Measurements from ENCODE around the gene BCOR.

DNA sequence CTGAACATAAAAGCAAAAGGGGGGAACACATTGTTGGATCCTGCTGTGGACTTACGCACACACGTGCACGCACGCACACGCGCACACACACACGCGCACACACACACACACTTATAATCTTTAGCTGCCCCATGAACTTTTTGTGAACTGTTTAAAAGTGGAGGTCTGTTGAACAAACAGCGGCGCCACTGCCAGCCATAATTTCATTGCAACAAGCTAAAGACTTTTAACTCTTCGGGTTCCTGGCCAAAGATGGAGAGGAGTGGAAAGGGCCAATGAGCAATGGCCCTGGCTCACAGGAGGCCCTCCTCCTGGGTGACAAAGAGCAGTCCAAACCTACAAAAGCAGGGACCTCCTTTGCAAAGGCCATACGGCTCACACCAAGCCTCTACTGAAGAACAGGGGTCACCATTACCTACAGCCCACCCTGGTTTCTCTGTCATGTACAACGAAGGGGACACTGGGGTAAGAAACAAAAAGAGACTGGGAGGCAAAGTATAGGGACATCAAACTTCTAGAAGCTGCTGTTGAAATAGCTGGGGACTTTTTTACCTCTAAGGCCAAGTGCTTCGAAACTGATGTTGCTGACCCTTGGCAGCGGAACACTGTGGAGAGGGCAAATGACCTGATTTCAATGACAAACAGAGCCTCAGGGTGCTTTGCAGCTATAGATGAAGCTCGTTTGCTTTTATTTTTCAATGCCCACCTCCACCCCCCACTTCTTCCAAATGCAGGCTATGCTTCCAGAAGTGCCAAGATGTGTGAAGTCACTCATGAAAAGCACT lies 16.7 kb downstream of the BCOR start:
- no peak for TF ChIP-seq EP300 (IDR thresholded peaks at IDR 0.05)
- TF ChIP-seq, protein P1, sequence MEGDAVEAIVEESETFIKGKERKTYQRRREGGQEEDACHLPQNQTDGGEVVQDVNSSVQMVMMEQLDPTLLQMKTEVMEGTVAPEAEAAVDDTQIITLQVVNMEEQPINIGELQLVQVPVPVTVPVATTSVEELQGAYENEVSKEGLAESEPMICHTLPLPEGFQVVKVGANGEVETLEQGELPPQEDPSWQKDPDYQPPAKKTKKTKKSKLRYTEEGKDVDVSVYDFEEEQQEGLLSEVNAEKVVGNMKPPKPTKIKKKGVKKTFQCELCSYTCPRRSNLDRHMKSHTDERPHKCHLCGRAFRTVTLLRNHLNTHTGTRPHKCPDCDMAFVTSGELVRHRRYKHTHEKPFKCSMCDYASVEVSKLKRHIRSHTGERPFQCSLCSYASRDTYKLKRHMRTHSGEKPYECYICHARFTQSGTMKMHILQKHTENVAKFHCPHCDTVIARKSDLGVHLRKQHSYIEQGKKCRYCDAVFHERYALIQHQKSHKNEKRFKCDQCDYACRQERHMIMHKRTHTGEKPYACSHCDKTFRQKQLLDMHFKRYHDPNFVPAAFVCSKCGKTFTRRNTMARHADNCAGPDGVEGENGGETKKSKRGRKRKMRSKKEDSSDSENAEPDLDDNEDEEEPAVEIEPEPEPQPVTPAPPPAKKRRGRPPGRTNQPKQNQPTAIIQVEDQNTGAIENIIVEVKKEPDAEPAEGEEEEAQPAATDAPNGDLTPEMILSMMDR (IDR thresholded peaks at IDR 0.05), result no peak
- TF ChIP-seq POLR2A (IDR thresholded peaks at IDR 0.05; ENCODE audit: low read depth), result no peak

Measured in esophagus muscularis mucosa (tissue), 4 donors.